WTC11 (cell line): ENCODE data around the gene MEGF11. TPM values are rescaled to one million over a fixed set of nuclear protein-coding genes. Genes with fewer than 3 reads are reported as not detected.

Source experiments
- ATAC-seq: fragments of 200-7000 bp; cut with Tn5 transposase; 2 replicates; pipeline ENCODE4 v1.10.0; 2021; ENCODE audit warnings: mild to moderate bottlenecking, moderate library complexity
- CTCF ChIA-PET: fragments of 300-600 bp; sonication (Branson Sonifier 250); formaldehyde crosslinking; loops from one replicate; lab custom pipeline; 2021; ENCODE audit warnings: antibody characterized with exemption; lab: Charles Lee
- POLR2A ChIA-PET: fragments of 350-600 bp; sonication (Branson Sonifier 250); formaldehyde crosslinking; loops from one replicate; lab custom pipeline; 2021; ENCODE audit warnings: antibody characterized with exemption; lab: Charles Lee
- DNase-seq: peaks from one replicate; pipeline ENCODE4 v3.0.0; 2021; ENCODE audit warnings: low spot score
- H3K27ac Mint-ChIP-seq: 2 replicates; pipeline ENCODE4 v1.8.0; 2021; ENCODE audit warnings: mixed read lengths
- H3K27me3 Mint-ChIP-seq: 2 replicates; pipeline ENCODE4 v1.8.0; 2021; ENCODE audit warnings: low read depth, mild to moderate bottlenecking, moderate library complexity, mixed read lengths
- H3K36me3 Mint-ChIP-seq: 2 replicates; pipeline ENCODE4 v1.8.0; 2021; ENCODE audit warnings: mixed read lengths
- H3K4me1 Mint-ChIP-seq: 2 replicates; pipeline ENCODE4 v1.8.0; 2022; ENCODE audit warnings: mixed read lengths
- H3K4me3 Mint-ChIP-seq: 2 replicates; pipeline ENCODE4 v1.8.0; 2021; ENCODE audit warnings: mild to moderate bottlenecking, moderate library complexity, mixed read lengths
- H3K9me3 Mint-ChIP-seq: 2 replicates; pipeline ENCODE4 v1.8.0; 2021; ENCODE audit warnings: mixed read lengths
- ARID4B ChIP-seq: sonication (generic); formaldehyde crosslinking; IDR thresholded peaks from 2 replicates; pipeline ENCODE4 v1.8.0; 2023; ENCODE audit warnings: missing genetic modification reagents, mild to moderate bottlenecking, borderline replicate concordance
- CDX4 ChIP-seq: fragments of 250-450 bp; sonication (Bioruptor Pico); IDR thresholded peaks from 2 replicates; pipeline ENCODE4 v1.9.0; 2021; ENCODE audit warnings: moderate library complexity, mild to moderate bottlenecking, inconsistent platforms, borderline replicate concordance
- CREB1 ChIP-seq: sonication (generic); formaldehyde crosslinking; IDR thresholded peaks from 2 replicates; pipeline ENCODE4 v1.8.0; 2023; ENCODE audit warnings: mild to moderate bottlenecking, missing genetic modification reagents
- EMX1 ChIP-seq: fragments of 250-450 bp; sonication (Bioruptor Pico); IDR thresholded peaks from 2 replicates; pipeline ENCODE4 v1.8.0; 2021; ENCODE audit warnings: mild to moderate bottlenecking
- FOXJ3 ChIP-seq: sonication (generic); formaldehyde crosslinking; IDR thresholded peaks from 2 replicates; pipeline ENCODE4 v1.9.0; 2021; ENCODE audit warnings: missing genetic modification reagents, mild to moderate bottlenecking, borderline replicate concordance
- FOXP4 ChIP-seq: sonication (generic); formaldehyde crosslinking; IDR thresholded peaks from 2 replicates; pipeline ENCODE4 v1.8.0; 2022; ENCODE audit warnings: mild to moderate bottlenecking, missing genetic modification reagents
- HMGA2 ChIP-seq: fragments of 250-450 bp; sonication (Bioruptor Pico); IDR thresholded peaks from 2 replicates; pipeline ENCODE4 v1.4.0; 2021; ENCODE audit warnings: mild to moderate bottlenecking, moderate library complexity
- IRF1 ChIP-seq: sonication (generic); formaldehyde crosslinking; IDR thresholded peaks from 2 replicates; pipeline ENCODE4 v1.8.0; 2023; ENCODE audit warnings: missing genetic modification reagents
- KAT7 ChIP-seq: sonication (generic); formaldehyde crosslinking; IDR thresholded peaks from 2 replicates; pipeline ENCODE4 v1.8.1; 2023; ENCODE audit warnings: missing genetic modification reagents, mild to moderate bottlenecking, borderline replicate concordance
- MXD4 ChIP-seq: fragments of 250-450 bp; sonication (Bioruptor Pico); IDR thresholded peaks from 2 replicates; pipeline ENCODE4 v1.8.0; 2021; ENCODE audit warnings: mild to moderate bottlenecking, moderate library complexity, borderline replicate concordance
- NR2C2 ChIP-seq: sonication (generic); formaldehyde crosslinking; IDR thresholded peaks from 2 replicates; pipeline ENCODE4 v1.8.0; 2022; ENCODE audit warnings: mild to moderate bottlenecking, missing genetic modification reagents
- PREB ChIP-seq: sonication (generic); formaldehyde crosslinking; IDR thresholded peaks from 2 replicates; pipeline ENCODE4 v1.8.1; 2022; ENCODE audit warnings: mild to moderate bottlenecking, missing genetic modification reagents, moderate library complexity, borderline replicate concordance
- PRRX2 ChIP-seq: fragments of 250-450 bp; sonication (Bioruptor Pico); IDR thresholded peaks from 2 replicates; pipeline ENCODE4 v1.8.0; 2021; ENCODE audit warnings: mild to moderate bottlenecking
- TCF7 ChIP-seq: sonication (generic); formaldehyde crosslinking; IDR thresholded peaks from 2 replicates; pipeline ENCODE4 v1.8.0; 2022; ENCODE audit warnings: mild to moderate bottlenecking, low read depth, missing genetic modification reagents, moderate library complexity
- TEAD4 ChIP-seq: sonication (generic); formaldehyde crosslinking; IDR thresholded peaks from 2 replicates; pipeline ENCODE4 v1.8.0; 2022; ENCODE audit warnings: mild to moderate bottlenecking, missing genetic modification reagents
- ZMAT4 ChIP-seq: fragments of 250-450 bp; sonication (Bioruptor Pico); IDR thresholded peaks from 2 replicates; pipeline ENCODE4 v1.9.0; 2021; ENCODE audit warnings: mild to moderate bottlenecking
- ZNF317 ChIP-seq: sonication (generic); formaldehyde crosslinking; IDR thresholded peaks from 2 replicates; pipeline ENCODE4 v1.8.1; 2023; ENCODE audit warnings: low read depth, mild to moderate bottlenecking, moderate library complexity, missing genetic modification reagents, borderline replicate concordance
- ZNF416 ChIP-seq: fragments of 250-450 bp; sonication (Bioruptor Pico); IDR thresholded peaks from 2 replicates; pipeline ENCODE4 v1.9.0; 2021; ENCODE audit warnings: mild to moderate bottlenecking, inconsistent platforms
- ZNF423 ChIP-seq: fragments of 250-450 bp; sonication (Bioruptor Pico); IDR thresholded peaks from 2 replicates; pipeline ENCODE4 v2.1.2; 2022; ENCODE audit warnings: mild to moderate bottlenecking, moderate library complexity
- ZNF425 ChIP-seq: fragments of 250-450 bp; sonication (Bioruptor Pico); conservative IDR thresholded peaks from 2 replicates; pipeline ENCODE4 v1.9.0; 2021; ENCODE audit warnings: mild to moderate bottlenecking
- total RNA-seq: library from RNA; stranded (reverse); gene quantifications from 3 replicates; pipeline ENCODE4 v1.2.3, GENCODE V29; 2021

MEGF11 gene
- total RNA-seq, 1 experiment from 2014 or later: 3.3 TPM

GRCh38 chr15:66001717-66002426 is 251.7 kb downstream of the MEGF11 start:
- ChIA-PET POLR2A (interaction anchor here (0.6 kb wide), 1 partner anchor 630 kb away, joined by 6 read pairs; no protein-coding TSS in a partner anchor), CTCF (interaction anchor here (0.5 to 2.4 kb wide), 7 partner anchors 10 to 756 kb away, joined by 3 to 6 read pairs (median 4); no protein-coding TSS in a partner anchor)
- Mint-ChIP-seq H3K27ac (no peak overlapping the region), H3K36me3 (no peaks in the 10 kb centered on the region), H3K27me3 (no peaks in the 10 kb centered on the region; the same call in 1 of the 2 replicates), H3K4me1 (peaks cover 23% of the 10 kb centered on the region), H3K9me3 (no peaks in the 10 kb centered on the region), H3K4me3 (no peak overlapping the region)
- ATAC-seq (peak; percentile 32), DNase-seq (no peak)
- TF ChIP-seq HMGA2: no peak
- TF ChIP-seq IRF1 (CRISPR knock-in tag): no peak
- TF ChIP-seq FOXP4 (CRISPR knock-in tag): no peak
- no peak for TF ChIP-seq PRRX2 (CRISPR knock-in tag)
- TF ChIP-seq ZNF425 (CRISPR knock-in tag): no peak
- TF ChIP-seq NR2C2 (CRISPR knock-in tag): no peak
- no peak for TF ChIP-seq ARID4B (CRISPR knock-in tag)
- TF ChIP-seq FOXJ3 (CRISPR knock-in tag): no peak
- TF ChIP-seq TEAD4 (CRISPR knock-in tag): no peak
- no peak for TF ChIP-seq PREB (CRISPR knock-in tag)
- no peak for TF ChIP-seq KAT7 (CRISPR knock-in tag)
- TF ChIP-seq ZMAT4 (CRISPR knock-in tag): no peak
- TF ChIP-seq MXD4 (CRISPR knock-in tag): no peak
- no peak; the same call in 1 of the 2 replicates for TF ChIP-seq ZNF423 (CRISPR knock-in tag)
- no peak for TF ChIP-seq ZNF317 (CRISPR knock-in tag)
- no peak for TF ChIP-seq ZNF416 (CRISPR knock-in tag)
- TF ChIP-seq EMX1 (CRISPR knock-in tag): no peak
- TF ChIP-seq CREB1 (CRISPR knock-in tag): no peak
- no peak for TF ChIP-seq CDX4
- no peak for TF ChIP-seq TCF7 (CRISPR knock-in tag)
